LNCAP (cell line): ENCODE data around the gene BMAL1.

Experiments used
- CTCF ChIP-seq: fragments of 450-650 bp; IDR thresholded peaks from 2 replicates; pipeline ENCODE4 v1.5.1; 2017; ENCODE audit warnings: mild to moderate bottlenecking

BMAL1 gene

GRCh38 chr11:13366266-13367026, 88.9 kb downstream of the BMAL1 start:
- TF ChIP-seq CTCF = no peak

GRCh38 chr11:13367115-13367514, 89.5 kb downstream of the BMAL1 start:
- TF ChIP-seq CTCF = no peak

- no peak for TF ChIP-seq CTCF
Observed at GRCh38 chr11:13368041-13368446, 90.5 kb downstream of the BMAL1 start.

- TF ChIP-seq CTCF = no peak
Observed at GRCh38 chr11:13373216-13373615, 95.6 kb downstream of the BMAL1 start.

- TF ChIP-seq CTCF = no peak
Observed at GRCh38 chr11:13375798-13376197, 98.2 kb downstream of the BMAL1 start.

GRCh38 chr11:13376402-13376801, 98.8 kb downstream of the BMAL1 start:
- no peak for TF ChIP-seq CTCF

- no peak for TF ChIP-seq CTCF
Observed at GRCh38 chr11:13376838-13377237, 99.2 kb downstream of the BMAL1 start.

- no peak for TF ChIP-seq CTCF
Observed at GRCh38 chr11:13378316-13378715, 100.7 kb downstream of the BMAL1 start.
